Renal cortex interstitium (tissue), 11 donors: ENCODE results near the gene EIF2AK3. TPM values are rescaled to one million over a fixed set of nuclear protein-coding genes. Genes with fewer than 3 reads are reported as not detected.
A peak's percentile ranks its signal among the peaks of the same experiment; 100 is the strongest.

ENCODE experiments used
- DNase-seq, 11 donors: peaks; one replicate each; pipeline ENCODE4 v3.0.0-alpha.2; 2013; ENCODE audit warnings: low read depth in 9 of 11, low spot score in 4 of 11; ENCODE audit errors: extremely low read depth in 1 of 11
- polyA plus RNA-seq, 3 donors: library from polyadenylated mRNA; unstranded; fragments of 120-200 nt; gene quantifications; one replicate each; pipeline ENCODE4 v1.2.1, GENCODE V29; 2013; ENCODE audit not compliant: insufficient read length in 3 of 3

EIF2AK3 gene
- polyA plus RNA-seq, 3 donors: 26.0 to 29.4 (median 28.5) TPM

DNA sequence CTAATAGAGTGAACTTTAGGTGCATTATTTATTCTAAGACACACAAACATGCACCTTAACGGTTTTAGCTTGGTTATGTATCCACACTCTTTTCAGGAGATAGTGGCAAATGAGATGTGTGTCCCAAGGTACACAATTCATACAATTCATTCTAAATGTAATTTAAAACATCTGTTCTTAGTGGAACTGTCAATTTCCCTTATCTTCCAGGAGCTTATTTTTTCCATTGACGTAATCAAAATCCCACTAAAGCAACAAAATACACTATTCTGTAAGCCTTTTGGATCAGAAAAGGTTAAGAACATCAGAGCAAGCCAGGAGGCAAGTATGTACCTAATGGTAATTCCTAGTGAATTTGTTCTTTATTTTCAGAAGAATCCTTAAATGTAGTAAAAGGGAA lies 19.8 kb downstream of the EIF2AK3 start:
- DNase-seq: no peak

DNA sequence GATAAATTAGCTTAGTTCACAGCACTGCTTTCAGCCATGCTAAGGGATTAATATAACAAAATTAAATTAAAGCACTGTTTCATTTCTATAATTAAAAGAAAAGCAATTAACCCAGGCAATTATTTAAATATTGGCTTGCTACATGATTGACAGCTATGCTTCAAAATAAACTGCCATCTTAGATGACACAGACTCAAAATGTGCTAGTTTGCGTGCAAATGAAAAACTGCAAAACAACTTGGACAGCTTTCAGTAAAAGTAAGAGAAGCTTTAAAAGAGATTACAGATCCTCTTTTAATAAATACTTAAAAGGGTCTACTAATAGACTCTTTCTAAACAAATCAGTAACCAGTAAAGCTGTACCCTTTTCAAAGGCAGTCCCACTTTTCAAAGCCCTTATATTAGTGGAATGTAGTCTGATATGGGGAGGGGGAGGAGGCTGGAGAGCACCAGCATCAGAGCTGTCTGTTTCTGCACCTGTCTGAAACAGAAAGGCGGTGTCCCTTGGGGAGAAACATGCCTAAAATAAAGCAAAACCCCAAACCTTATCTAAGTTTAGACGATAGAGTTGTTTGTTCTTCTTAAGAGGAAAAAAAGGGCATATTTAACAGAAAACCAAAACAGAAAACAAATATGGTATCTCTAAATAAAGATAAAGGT lies 20.8 kb downstream of the EIF2AK3 start:
- no peak for DNase-seq

DNA sequence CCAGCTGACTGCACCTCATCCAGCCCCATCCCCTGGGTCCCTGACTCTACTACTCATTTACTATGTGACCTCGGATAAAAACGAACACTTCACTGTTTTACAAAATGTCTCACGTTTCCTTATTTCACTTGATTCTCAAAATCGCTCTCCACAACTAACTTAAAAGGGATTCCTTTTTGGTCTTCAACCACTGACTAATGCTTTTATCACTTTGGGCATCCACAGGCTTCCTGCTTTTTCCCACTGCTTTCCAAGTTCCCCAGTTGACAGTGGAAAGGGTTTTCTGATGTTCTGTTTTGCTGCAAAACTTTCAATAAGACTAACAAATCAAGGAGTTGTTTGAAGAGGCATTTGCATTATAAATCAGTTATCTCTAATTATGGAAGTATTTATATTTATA lies 24.1 kb downstream of the EIF2AK3 start:
- DNase-seq: no peak

DNA sequence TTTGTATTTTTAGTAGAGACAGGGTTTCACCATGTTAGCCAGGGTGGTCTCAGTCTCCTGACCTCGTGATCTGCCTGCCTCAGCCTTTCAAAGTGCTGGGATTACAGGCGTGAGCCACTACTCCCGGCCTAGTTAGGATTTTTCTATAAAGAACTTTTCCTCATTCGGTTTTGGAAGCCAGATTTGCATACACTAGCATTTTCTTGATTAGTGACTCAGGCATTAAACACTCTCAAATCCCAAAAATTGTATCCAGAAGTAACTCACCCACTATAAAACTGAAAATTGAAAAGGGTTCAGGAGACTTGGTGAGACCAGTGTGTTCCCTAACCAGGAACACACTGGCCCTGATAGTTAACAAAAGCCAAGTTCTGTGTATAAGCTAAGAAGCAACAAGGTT lies 25.2 kb downstream of the EIF2AK3 start:
- no peak for DNase-seq

DNA sequence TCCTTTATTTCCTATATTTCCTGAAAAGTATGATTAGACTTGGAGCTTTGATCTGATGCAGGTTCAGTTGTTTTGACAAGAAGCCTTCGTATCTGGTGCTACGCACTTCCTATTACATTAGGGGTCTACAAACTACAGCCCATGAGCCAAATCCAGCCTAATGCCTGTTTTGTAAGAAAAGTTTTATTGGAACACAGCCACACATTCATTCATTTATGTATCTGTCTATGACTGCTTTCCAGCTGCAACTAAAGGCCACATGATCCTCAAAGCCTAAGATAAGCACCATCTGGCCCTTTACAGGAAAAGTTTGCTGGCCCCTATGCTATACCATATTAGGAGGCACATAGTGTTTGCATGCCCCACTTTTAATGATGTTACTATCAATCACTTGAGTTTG lies 26.0 kb downstream of the EIF2AK3 start:
- peak in 8 of 11 donors; percentile 10 to 44 (median 28) for DNase-seq

DNA sequence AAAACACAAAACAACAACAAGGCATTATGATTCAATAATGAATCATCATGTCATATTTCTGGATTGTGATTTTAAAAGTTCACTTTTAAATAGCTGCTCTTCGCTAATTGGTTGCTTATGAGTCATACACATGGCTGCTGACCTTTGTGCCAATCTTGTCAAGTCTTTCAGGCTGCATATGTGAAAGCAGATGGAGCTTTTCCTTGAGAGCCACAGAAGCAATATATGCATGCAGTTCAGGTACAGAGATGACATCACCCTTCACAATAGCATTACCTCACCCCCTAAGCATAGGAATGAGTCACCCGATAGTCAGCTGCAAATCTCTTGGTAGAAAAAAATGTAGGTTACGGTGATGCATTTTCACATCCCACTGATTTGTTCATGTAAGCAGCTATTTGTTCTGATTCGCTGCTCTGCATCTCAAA lies 27.2 kb downstream of the EIF2AK3 start:
- peak; percentile 33 to 88 (median 64) for DNase-seq

DNA sequence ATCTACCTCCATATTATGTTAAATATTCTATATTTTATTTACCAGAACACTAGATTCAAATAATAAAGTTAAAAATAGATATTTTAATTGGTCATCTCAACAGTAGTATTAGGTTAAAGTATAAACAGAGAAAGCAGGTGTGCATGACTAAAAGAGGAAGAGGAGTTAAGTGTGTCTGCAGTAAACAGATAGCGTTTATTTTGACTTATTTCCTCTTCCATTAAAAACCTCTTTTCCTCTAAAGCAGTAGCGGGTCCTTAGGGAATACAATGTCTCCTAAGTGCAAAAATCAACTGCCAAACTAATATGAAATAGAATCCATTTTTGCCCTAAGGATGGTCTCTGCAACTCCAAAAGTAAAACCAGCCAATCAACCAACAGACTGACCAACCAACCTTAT lies 27.7 kb downstream of the EIF2AK3 start:
- DNase-seq: no peak

DNA sequence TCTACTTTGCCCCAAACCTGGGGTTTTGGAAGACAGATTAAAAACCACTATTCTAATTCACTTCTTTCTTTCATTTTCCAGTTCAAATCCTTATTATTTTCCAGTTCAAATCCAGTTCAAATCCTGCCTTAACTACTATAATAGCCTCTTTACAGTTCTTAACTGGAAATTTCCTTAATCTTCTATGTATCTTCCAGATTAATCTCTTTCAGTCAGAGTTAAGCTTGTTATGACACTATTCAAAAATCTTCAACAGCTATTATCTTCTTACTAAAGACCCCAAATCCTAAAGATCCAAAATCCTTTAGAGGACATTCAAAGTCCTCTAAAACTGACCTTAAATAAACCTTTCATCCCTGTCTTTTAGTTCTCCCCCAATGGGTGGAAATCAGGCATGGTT lies 30.1 kb downstream of the EIF2AK3 start:
- DNase-seq: no peak

DNA sequence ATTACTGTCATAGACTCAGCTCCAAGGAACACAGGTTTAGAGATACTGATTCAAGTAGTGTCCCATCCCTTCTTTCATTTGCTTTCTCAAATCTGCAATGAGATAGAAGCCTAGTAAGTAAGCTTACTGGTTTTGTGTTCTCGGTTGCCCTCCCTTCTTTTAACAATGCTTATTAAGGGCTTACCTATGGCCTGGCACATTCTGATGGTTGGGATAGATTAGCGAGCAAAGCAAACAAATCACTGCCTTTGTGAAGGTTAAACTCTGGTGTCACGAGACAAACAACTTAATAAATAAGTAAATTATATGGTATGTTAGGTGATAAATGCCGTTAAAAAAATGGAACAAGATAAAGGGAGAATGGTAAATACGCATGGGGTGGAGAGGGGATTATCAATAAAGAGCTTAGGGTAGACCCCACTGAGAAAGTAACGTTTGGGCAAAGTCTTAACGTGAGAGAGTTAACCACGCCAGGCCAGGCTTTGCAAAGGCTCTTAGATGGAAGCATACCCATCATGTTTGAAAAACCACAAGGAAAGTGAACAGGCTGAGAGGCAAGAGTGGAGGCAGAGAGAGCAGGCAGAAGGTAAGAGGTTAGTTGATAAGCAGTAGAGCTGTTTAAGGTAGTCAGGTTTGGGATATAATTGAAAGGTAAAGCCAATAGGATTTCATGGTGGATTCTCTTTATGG lies 31.0 kb downstream of the EIF2AK3 start:
- DNase-seq: no peak

DNA sequence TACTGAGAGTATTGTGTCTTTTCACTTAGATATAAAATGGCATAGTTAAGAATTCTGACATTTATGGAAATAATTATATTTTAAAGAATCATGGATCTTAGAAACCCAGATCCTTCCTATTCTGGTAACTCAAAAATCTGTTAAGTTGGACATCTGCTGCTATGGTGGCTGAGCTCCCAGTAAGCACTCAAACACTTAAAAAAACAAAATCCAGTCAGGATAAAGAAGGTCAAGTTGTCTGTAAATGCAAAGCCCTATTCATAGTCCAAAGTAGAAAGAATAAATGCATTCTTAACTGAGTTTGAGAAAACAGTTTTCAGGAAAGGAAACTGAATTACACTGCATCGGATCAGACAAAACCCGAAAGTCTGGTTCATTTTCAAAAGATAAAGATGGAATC lies 35.6 kb downstream of the EIF2AK3 start:
- DNase-seq: no peak

DNA sequence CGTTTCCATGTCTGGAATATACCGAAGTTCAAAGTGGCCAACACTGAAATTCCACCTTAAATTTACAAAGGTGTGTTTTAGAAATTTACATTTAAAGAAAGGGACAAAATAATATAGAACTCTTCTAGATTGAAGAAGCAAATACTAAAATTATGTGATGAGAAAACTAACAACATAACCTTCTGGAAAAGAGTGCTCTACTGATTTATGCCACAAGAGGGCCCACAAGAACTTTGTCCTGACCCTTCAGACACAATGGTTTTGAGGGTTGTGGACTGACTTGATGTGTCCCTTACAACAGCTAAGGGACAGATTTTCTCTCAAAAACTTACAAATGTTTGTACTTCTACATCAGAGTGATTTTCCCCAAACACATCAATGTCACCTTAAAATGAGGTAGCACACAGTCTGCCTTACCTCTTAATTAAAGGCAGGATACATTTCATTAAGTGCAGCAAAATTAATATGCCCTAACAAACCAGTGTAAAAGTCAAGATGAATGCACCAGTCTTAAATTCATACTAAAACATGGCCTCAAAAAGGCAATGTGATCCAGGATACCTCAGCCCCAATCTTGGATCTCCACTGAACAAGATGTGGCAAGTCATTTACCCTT lies 36.2 kb downstream of the EIF2AK3 start:
- peak in 9 of 11 donors; percentile 16 to 57 (median 43) for DNase-seq

DNA sequence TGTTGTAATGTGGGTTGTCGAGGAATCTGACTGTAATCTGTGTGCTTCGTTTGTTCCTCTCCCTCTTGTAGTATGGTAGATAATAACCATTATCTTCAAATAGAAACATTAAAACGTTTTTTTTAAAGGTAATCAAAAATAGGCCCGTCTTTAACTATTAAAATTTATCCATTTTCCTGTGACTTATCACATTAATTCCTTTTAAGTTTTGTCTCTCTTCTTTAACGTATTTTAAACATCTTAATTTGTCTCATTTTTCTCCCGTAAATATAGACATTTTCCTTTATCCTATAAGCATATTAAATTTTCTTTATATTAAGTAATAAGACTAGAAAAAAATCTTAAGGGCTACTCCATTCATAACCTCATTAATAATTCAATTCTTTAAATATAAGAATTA lies 41.3 kb downstream of the EIF2AK3 start:
- DNase-seq: no peak

DNA sequence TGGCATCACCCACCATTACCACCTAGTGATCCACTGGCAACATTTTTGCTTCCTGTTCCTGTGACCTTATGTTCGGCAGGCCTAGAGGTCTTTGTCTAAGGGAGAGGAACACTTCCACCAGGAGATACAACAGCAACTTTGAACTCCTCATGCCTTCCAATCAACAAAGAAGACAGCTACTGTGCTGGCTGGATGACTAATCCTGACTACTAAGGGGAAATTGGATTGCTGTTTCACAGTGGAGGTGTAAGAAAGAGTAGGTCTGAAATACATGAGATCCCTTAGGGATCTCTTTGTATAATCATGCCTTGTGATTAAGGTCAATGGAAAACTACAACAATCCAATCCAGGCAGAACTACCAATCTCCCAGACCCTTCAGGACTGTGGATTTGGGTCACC lies 45.2 kb downstream of the EIF2AK3 start:
- no peak for DNase-seq

DNA sequence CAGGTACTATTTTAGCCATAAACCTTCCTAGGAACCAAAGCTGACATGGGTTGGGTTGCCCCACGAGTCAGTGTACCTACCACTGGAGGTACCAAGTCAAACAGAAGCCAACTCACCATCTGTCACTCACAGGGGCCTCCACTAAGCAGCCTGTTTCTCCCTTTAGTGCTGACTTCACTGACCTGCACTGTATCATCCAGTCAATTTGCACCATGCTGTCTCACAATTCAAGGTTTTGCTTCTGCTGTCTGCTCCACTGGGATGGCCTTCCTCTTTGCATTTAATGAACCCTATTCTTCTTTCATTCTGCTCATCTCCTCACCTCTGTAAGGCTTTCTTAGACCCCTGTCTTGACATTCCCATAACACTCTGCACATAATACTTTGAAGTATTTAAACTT lies 47.2 kb downstream of the EIF2AK3 start:
- DNase-seq: no peak

DNA sequence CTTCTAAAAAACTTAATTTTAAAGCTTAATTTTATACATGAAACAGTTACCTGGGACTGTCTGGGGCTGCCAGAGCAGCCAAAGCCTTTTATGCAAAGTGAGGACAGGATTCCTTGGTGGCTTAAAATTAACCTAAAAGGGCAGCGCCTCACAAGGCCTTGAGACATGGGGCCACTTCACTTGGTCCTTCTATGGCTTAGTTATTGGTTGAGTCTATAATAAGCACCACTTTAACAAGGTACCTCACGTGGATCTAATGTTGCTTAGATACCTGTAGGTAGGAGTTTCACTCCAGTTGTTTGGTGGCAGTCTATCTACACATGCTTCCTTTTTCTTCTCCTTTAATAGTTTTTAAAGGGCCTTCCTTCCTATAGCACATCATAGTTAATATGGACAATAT lies 51.6 kb downstream of the EIF2AK3 start:
- DNase-seq: no peak

DNA sequence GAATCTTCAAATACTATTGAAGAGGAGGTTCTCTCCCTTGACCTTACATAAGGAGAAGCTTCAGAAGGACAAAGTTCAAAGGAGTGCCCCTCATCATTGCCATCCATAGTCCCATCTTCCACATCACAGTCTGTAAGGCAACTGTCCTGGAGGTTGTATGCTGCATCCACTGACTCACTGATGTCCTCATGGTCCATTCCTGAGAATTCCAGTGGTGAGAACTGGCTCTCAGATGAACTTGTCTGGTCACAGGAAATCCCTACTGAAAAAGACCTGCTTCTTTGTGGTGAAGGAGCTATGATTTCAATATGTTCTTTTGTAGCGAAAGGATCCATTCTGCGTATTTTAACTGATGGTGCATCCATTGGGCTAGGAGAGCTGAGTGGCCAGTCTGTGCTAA lies 52.2 kb downstream of the EIF2AK3 start:
- DNase-seq: no peak

DNA sequence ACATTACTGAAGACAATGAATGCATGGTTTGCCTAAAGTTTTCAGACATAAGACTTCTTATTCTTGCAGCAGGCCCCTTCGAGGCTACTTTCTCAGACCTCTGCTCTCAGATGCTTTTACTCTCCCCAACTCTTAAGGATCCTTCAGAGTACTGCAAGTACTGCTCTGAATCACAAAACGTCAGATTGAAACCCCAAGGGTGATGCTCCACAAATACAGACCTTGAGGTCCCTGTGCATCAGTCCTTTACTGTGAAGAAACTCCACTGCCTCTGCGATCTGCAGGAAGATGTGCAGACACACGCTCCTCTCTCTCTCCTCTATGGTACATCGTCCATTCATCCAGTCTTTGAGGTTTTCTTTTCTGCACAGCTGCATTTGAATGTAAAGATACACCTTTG lies 52.8 kb downstream of the EIF2AK3 start:
- no peak for DNase-seq

DNA sequence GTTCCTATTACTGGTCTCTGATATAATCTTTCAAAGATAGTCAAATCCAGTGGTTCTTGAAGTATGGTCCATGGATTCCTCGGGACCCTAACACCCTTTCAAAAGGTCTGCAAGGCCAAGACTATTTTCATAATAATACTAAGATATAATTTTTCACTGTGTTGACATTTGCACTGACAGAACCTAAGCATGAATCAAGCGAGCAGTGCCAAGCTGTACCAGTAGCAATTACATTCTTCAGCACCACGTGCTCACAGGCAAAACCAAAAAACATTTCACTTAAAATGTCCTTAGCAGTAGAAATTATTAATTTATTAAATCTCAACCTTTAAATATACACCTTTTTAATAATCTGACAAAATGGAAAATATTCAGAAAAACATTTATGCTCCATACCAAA lies 59.1 kb downstream of the EIF2AK3 start:
- DNase-seq: no peak

DNA sequence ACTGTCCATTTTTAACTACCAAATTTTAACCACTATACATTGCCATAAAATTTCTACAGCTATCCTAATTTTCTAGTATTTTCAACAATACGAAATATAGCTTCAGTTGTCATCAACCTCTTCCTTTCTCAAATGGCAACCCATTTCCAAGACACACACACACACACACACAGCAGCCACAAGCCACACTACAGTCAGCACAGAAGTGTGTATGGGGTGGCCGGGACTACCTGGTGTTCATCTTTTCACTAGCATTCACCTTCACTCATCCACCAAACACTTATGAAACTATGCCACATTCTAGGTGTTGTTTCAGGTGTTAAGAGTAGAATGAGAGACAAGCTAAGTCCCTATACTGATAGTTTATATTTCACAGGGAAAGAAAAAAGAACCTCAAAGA lies 62.9 kb downstream of the EIF2AK3 start:
- no peak for DNase-seq

DNA sequence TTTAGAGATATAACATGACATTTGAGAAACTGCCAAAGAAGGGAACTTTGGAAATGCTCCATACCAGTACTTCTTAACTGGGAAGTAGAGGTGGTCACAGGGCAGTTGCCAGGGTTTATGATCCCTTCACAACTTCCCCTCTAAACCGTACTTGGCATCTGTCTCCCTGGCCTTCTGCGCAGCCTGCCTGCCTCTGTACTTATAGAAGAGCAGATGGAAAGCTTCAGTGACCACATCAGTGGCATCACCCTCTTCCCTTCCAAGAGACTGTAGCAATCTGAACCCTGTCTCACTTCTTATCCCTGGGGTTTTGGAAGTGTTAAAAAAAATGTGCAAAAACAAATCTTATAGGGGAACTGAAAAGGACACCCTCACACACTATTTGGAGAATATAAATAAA lies 64.1 kb downstream of the EIF2AK3 start:
- DNase-seq: peak in 3 of 11 donors; percentile 10 to 35 (median 20)
